WTC11 (cell line): Measurements from ENCODE around the gene SMIM13.

ENCODE experiments used
- ETV6 ChIP-seq: sonication (generic); formaldehyde crosslinking; IDR thresholded peaks from 2 replicates; pipeline ENCODE4 v1.8.1; 2022; ENCODE audit warnings: mild to moderate bottlenecking, missing genetic modification reagents
- FOXK1 ChIP-seq: sonication (generic); formaldehyde crosslinking; IDR thresholded peaks from 2 replicates; pipeline ENCODE4 v1.8.0; 2022; ENCODE audit warnings: mild to moderate bottlenecking, moderate library complexity, missing genetic modification reagents
- GABPB1 ChIP-seq: sonication (generic); formaldehyde crosslinking; IDR thresholded peaks from 2 replicates; pipeline ENCODE4 v1.8.1; 2023; ENCODE audit warnings: mild to moderate bottlenecking, missing genetic modification reagents
- KAT7 ChIP-seq: sonication (generic); formaldehyde crosslinking; IDR thresholded peaks from 2 replicates; pipeline ENCODE4 v1.8.1; 2023; ENCODE audit warnings: missing genetic modification reagents, mild to moderate bottlenecking, borderline replicate concordance
- NFYB ChIP-seq: sonication (generic); formaldehyde crosslinking; conservative IDR thresholded peaks from 2 replicates; pipeline ENCODE4 v1.8.0; 2022; ENCODE audit warnings: low read depth, missing genetic modification reagents
- NR1H2 ChIP-seq: sonication (generic); formaldehyde crosslinking; IDR thresholded peaks from 2 replicates; pipeline ENCODE4 v1.9.0; 2021; ENCODE audit warnings: mild to moderate bottlenecking, moderate library complexity, missing genetic modification reagents
- NR3C1 ChIP-seq: sonication (generic); formaldehyde crosslinking; conservative IDR thresholded peaks from 2 replicates; pipeline ENCODE4 v1.8.1; 2023; ENCODE audit warnings: low read depth, mild to moderate bottlenecking, missing genetic modification reagents
- SP1 ChIP-seq: sonication (generic); formaldehyde crosslinking; conservative IDR thresholded peaks from 2 replicates; pipeline ENCODE4 v1.8.1; 2022; ENCODE audit warnings: missing genetic modification reagents
- ZNF263 ChIP-seq: sonication (generic); formaldehyde crosslinking; IDR thresholded peaks from 2 replicates; pipeline ENCODE4 v1.8.1; 2022; ENCODE audit warnings: low read depth, mild to moderate bottlenecking, moderate library complexity, missing genetic modification reagents
- TF ChIP-seq, protein P1 (sequence below): fragments of 200-600 bp; IDR thresholded peaks from 2 replicates; pipeline ENCODE4 v1.8.0; 2022; ENCODE audit warnings: antibody characterized with exemption
- TF ChIP-seq, protein P2 (sequence below): sonication (generic); formaldehyde crosslinking; IDR thresholded peaks from 2 replicates; pipeline ENCODE4 v1.8.0; 2022; ENCODE audit warnings: mild to moderate bottlenecking, missing genetic modification reagents
- TF ChIP-seq, protein P3 (sequence below): sonication (generic); formaldehyde crosslinking; IDR thresholded peaks from 2 replicates; pipeline ENCODE4 v1.8.1; 2022; ENCODE audit warnings: low read depth, missing genetic modification reagents, borderline replicate concordance
- TF ChIP-seq, protein P4 (sequence below): sonication (generic); formaldehyde crosslinking; IDR thresholded peaks from 2 replicates; pipeline ENCODE4 v1.8.1; 2022; ENCODE audit warnings: low read depth, mild to moderate bottlenecking, moderate library complexity, missing genetic modification reagents, borderline replicate concordance
- TF ChIP-seq, protein P5 (sequence below): sonication (generic); formaldehyde crosslinking; IDR thresholded peaks from 2 replicates; pipeline ENCODE4 v1.8.0; 2023; ENCODE audit warnings: missing genetic modification reagents

DNA sequence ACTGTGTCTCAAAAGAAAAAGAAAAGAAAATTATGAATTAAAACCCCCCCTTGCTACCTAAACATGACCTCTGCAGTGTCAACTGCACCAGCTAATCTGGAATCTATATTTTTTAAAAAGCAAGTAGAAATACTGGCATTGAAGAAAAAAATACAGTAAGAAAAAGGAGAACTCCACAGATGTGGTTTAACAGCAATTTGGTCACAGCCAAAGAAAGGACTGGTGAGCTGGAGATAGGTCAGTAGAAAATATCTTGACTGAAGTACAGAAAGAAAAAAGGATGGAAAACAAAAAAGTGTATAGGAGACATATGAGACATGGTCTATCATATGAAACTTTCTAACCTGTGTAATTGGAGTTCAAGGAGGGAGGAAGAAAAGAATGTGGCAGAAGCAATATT, 62.0 kb downstream of the SMIM13 start:
- TF ChIP-seq, protein P1, sequence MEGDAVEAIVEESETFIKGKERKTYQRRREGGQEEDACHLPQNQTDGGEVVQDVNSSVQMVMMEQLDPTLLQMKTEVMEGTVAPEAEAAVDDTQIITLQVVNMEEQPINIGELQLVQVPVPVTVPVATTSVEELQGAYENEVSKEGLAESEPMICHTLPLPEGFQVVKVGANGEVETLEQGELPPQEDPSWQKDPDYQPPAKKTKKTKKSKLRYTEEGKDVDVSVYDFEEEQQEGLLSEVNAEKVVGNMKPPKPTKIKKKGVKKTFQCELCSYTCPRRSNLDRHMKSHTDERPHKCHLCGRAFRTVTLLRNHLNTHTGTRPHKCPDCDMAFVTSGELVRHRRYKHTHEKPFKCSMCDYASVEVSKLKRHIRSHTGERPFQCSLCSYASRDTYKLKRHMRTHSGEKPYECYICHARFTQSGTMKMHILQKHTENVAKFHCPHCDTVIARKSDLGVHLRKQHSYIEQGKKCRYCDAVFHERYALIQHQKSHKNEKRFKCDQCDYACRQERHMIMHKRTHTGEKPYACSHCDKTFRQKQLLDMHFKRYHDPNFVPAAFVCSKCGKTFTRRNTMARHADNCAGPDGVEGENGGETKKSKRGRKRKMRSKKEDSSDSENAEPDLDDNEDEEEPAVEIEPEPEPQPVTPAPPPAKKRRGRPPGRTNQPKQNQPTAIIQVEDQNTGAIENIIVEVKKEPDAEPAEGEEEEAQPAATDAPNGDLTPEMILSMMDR: no peak
- TF ChIP-seq, protein P2, sequence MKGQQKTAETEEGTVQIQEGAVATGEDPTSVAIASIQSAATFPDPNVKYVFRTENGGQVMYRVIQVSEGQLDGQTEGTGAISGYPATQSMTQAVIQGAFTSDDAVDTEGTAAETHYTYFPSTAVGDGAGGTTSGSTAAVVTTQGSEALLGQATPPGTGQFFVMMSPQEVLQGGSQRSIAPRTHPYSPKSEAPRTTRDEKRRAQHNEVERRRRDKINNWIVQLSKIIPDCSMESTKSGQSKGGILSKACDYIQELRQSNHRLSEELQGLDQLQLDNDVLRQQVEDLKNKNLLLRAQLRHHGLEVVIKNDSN (CRISPR knock-in tag): no peak
- TF ChIP-seq GABPB1: no peak
- no peak for TF ChIP-seq ETV6 (CRISPR knock-in tag)
- TF ChIP-seq NR1H2 (CRISPR knock-in tag): no peak
- TF ChIP-seq, protein P3, sequence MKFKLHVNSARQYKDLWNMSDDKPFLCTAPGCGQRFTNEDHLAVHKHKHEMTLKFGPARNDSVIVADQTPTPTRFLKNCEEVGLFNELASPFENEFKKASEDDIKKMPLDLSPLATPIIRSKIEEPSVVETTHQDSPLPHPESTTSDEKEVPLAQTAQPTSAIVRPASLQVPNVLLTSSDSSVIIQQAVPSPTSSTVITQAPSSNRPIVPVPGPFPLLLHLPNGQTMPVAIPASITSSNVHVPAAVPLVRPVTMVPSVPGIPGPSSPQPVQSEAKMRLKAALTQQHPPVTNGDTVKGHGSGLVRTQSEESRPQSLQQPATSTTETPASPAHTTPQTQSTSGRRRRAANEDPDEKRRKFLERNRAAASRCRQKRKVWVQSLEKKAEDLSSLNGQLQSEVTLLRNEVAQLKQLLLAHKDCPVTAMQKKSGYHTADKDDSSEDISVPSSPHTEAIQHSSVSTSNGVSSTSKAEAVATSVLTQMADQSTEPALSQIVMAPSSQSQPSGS (CRISPR knock-in tag): no peak
- no peak for TF ChIP-seq SP1 (CRISPR knock-in tag)
- TF ChIP-seq, protein P4, sequence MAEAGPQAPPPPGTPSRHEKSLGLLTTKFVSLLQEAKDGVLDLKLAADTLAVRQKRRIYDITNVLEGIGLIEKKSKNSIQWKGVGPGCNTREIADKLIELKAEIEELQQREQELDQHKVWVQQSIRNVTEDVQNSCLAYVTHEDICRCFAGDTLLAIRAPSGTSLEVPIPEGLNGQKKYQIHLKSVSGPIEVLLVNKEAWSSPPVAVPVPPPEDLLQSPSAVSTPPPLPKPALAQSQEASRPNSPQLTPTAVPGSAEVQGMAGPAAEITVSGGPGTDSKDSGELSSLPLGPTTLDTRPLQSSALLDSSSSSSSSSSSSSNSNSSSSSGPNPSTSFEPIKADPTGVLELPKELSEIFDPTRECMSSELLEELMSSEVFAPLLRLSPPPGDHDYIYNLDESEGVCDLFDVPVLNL (CRISPR knock-in tag): no peak
- no peak for TF ChIP-seq NR3C1
- TF ChIP-seq FOXK1: no peak
- TF ChIP-seq, protein P5, sequence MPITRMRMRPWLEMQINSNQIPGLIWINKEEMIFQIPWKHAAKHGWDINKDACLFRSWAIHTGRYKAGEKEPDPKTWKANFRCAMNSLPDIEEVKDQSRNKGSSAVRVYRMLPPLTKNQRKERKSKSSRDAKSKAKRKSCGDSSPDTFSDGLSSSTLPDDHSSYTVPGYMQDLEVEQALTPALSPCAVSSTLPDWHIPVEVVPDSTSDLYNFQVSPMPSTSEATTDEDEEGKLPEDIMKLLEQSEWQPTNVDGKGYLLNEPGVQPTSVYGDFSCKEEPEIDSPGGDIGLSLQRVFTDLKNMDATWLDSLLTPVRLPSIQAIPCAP (CRISPR knock-in tag): no peak
- TF ChIP-seq KAT7: no peak
- no peak for TF ChIP-seq ZNF263 (CRISPR knock-in tag)
- no peak for TF ChIP-seq NFYB (CRISPR knock-in tag)
